Mesodermal cell (in vitro differentiated cells): ENCODE data around the gene STK32C.

Experiments
- H3K27ac ChIP-seq: 2 replicates; pipeline ENCODE4 v1.7.0; 2013; ENCODE audit warnings: mild to moderate bottlenecking, low read depth, low read length, moderate library complexity; ENCODE audit not compliant: severe bottlenecking
- H3K36me3 ChIP-seq: 2 replicates; pipeline ENCODE4 v1.7.1; 2013; ENCODE audit warnings: mild to moderate bottlenecking, low read length, moderate library complexity; ENCODE audit not compliant: control insufficient read depth, insufficient read depth
- H3K4me1 ChIP-seq: one replicate; pipeline ENCODE4 v1.7.1; 2013; ENCODE audit warnings: mild to moderate bottlenecking, low read length; ENCODE audit not compliant: insufficient read depth, control insufficient read depth, poor library complexity, severe bottlenecking
- H3K4me3 ChIP-seq: 2 replicates; pipeline ENCODE4 v1.7.0; 2013; ENCODE audit warnings: low read length, control low read depth, mild to moderate bottlenecking; ENCODE audit not compliant: insufficient read depth, poor library complexity, severe bottlenecking; ENCODE audit errors: extremely low read depth
- H3K9me3 ChIP-seq: 2 replicates; pipeline ENCODE4 v1.7.1; 2013; ENCODE audit warnings: mild to moderate bottlenecking, low read length, moderate library complexity; ENCODE audit not compliant: control insufficient read depth
- WGBS, 2 experiments: methylation state at CpG; one replicate each; pipeline ENCODE4 v1.1.5; 2013; ENCODE audit warnings: missing lambda C conversion rate in 2 of 2; ENCODE audit not compliant: insufficient coverage in 2 of 2; 5-methylcytosine and 5-hydroxymethylcytosine counted together

STK32C gene

GRCh38 chr10:132350391-132350790 is 42.6 kb upstream of the STK32C start:
- H3K36me3 ChIP-seq = peaks cover 4% of the 10 kb centered on the region
- WGBS, 2 experiments = 88 to 98% methylated on average over 9 to 11 of the region's 11 CpGs

GRCh38 chr10:132349766-132350165 is 42.0 kb upstream of the STK32C start:
- H3K4me1 ChIP-seq = no peaks in the 10 kb centered on the region
- peaks cover 7% of the 10 kb centered on the region for H3K36me3 ChIP-seq
- 93 to 96% methylated on average over 4 to 6 of the region's 6 CpGs for WGBS, 2 experiments
- no peak overlapping the region for H3K4me3 ChIP-seq
- no peaks in the 10 kb centered on the region for H3K9me3 ChIP-seq
- H3K27ac ChIP-seq = no peak overlapping the region

More at GRCh38 chr10:132350391-132350790, 42.6 kb upstream of the STK32C start:
- Histone ChIP-seq H3K4me3 (no peak overlapping the region), H3K27ac (no peak overlapping the region), H3K9me3 (no peaks in the 10 kb centered on the region), H3K4me1 (no peaks in the 10 kb centered on the region)

GRCh38 chr10:132347931-132348267 is 40.1 kb upstream of the STK32C start:
- H3K36me3 ChIP-seq = peaks cover 12% of the 10 kb centered on the region
- whole genome bisulfite sequencing, 2 experiments = 80 to 92% methylated on average over 13 of the region's 13 CpGs
- H3K9me3 ChIP-seq = no peaks in the 10 kb centered on the region
- no peak overlapping the region for H3K4me3 ChIP-seq
- H3K27ac ChIP-seq = no peak overlapping the region
- no peaks in the 10 kb centered on the region for H3K4me1 ChIP-seq

GRCh38 chr10:132347211-132347930 is 39.6 kb upstream of the STK32C start:
- Histone ChIP-seq H3K4me3 (no peak overlapping the region), H3K36me3 (peaks cover 13% of the 10 kb centered on the region)
- 95 to 96% methylated on average over 17 to 18 of the region's 23 CpGs for WGBS, 2 experiments

GRCh38 chr10:132346806-132347205 is 39.1 kb upstream of the STK32C start:
- Histone ChIP-seq H3K4me3 (no peak overlapping the region), H3K27ac (no peak overlapping the region), H3K36me3 (peaks cover 16% of the 10 kb centered on the region), H3K9me3 (no peaks in the 10 kb centered on the region), H3K4me1 (no peaks in the 10 kb centered on the region)
- WGBS, 2 experiments = 92 to 95% methylated on average over 8 to 9 of the region's 9 CpGs

More at GRCh38 chr10:132347211-132347930, 39.6 kb upstream of the STK32C start:
- Histone ChIP-seq H3K4me1 (no peaks in the 10 kb centered on the region), H3K9me3 (no peaks in the 10 kb centered on the region), H3K27ac (no peak overlapping the region)

- peaks cover 17% of the 10 kb centered on the region for H3K36me3 ChIP-seq
These were observed 37.6 kb upstream of the STK32C start for GRCh38 chr10:132345345-132345744.

GRCh38 chr10:132344386-132344785 is 36.6 kb upstream of the STK32C start:
- H3K36me3 ChIP-seq = peaks cover 26% of the 10 kb centered on the region
- no peak overlapping the region for H3K27ac ChIP-seq
- no peak overlapping the region for H3K4me3 ChIP-seq
- 90% methylated on average over 1 of the region's 6 CpGs; no CpG with 5 or more reads in 1 of the 2 experiments for WGBS, 2 experiments
- no peaks in the 10 kb centered on the region for H3K4me1 ChIP-seq
- H3K9me3 ChIP-seq = no peaks in the 10 kb centered on the region

More at GRCh38 chr10:132345345-132345744, 37.6 kb upstream of the STK32C start:
- H3K27ac ChIP-seq = no peak overlapping the region
- no peaks in the 10 kb centered on the region for H3K9me3 ChIP-seq
- no peak overlapping the region for H3K4me3 ChIP-seq
- H3K4me1 ChIP-seq = no peaks in the 10 kb centered on the region
- WGBS, 2 experiments = 91 to 94% methylated on average over 5 to 7 of the region's 7 CpGs

- no peaks in the 10 kb centered on the region for H3K4me1 ChIP-seq
- H3K36me3 ChIP-seq = peaks cover 37% of the 10 kb centered on the region
- H3K4me3 ChIP-seq = no peak overlapping the region
- 96 to 97% methylated on average over 4 to 6 of the region's 7 CpGs for WGBS, 2 experiments
- H3K27ac ChIP-seq = no peak overlapping the region
- no peaks in the 10 kb centered on the region for H3K9me3 ChIP-seq
These were observed 34.8 kb upstream of the STK32C start for GRCh38 chr10:132342553-132342952.

GRCh38 chr10:132341781-132342180 is 34.0 kb upstream of the STK32C start:
- Histone ChIP-seq H3K27ac (no peak overlapping the region), H3K9me3 (no peaks in the 10 kb centered on the region), H3K4me1 (no peaks in the 10 kb centered on the region), H3K4me3 (no peak overlapping the region), H3K36me3 (peaks cover 37% of the 10 kb centered on the region)
- WGBS, 2 experiments = 88 to 96% methylated on average over 3 of the region's 4 CpGs

GRCh38 chr10:132341017-132341416 is 33.3 kb upstream of the STK32C start:
- Histone ChIP-seq H3K4me3 (no peak overlapping the region), H3K36me3 (peaks cover 36% of the 10 kb centered on the region), H3K4me1 (peaks cover 7% of the 10 kb centered on the region), H3K27ac (no peak overlapping the region), H3K9me3 (no peaks in the 10 kb centered on the region)
- 96 to 100% methylated on average over 1 to 6 of the region's 6 CpGs for WGBS, 2 experiments

- Histone ChIP-seq H3K27ac (no peak overlapping the region), H3K9me3 (no peaks in the 10 kb centered on the region), H3K36me3 (peaks cover 25% of the 10 kb centered on the region), H3K4me1 (peaks cover 12% of the 10 kb centered on the region), H3K4me3 (no peak overlapping the region)
- WGBS, 2 experiments = 92 to 98% methylated on average over 5 to 11 of the region's 11 CpGs
These were observed 31.5 kb upstream of the STK32C start for GRCh38 chr10:132339276-132339675.
